Lower leg skin (tissue), 3 donors: ENCODE measurements around the gene DYNC2H1.

ENCODE experiments used
- CTCF ChIP-seq, 3 donors: fragments of 450-650 bp; IDR thresholded peaks; one replicate each; pipeline ENCODE4 v1.5.1; 2016; ENCODE audit warnings: antibody characterized with exemption in 3 of 3, mild to moderate bottlenecking in 3 of 3, moderate library complexity in 2 of 3
- POLR2A ChIP-seq, 2 donors: fragments of 450-650 bp; IDR thresholded peaks; one replicate each; pipeline ENCODE4 v1.6.1; 2016 to 2017; ENCODE audit warnings: antibody characterized with exemption in 2 of 2, mild to moderate bottlenecking in 1 of 2, moderate library complexity in 1 of 2

- no peak for TF ChIP-seq POLR2A (IDR thresholded peaks at IDR 0.05)
- no peak for TF ChIP-seq CTCF (IDR thresholded peaks at IDR 0.05)
Observed at GRCh38 chr11:103215812-103216211, 106.6 kb downstream of the DYNC2H1 start.
